Thyroid gland (tissue), 4 donors: ENCODE measurements around the gene CNTN5.

Source experiments
- POLR2A ChIP-seq, 2 donors: fragments of 450-650 bp; IDR thresholded peaks; one replicate each; pipeline ENCODE4 v1.6.1; 2017; ENCODE audit warnings: antibody characterized with exemption in 2 of 2, mild to moderate bottlenecking in 2 of 2, moderate library complexity in 1 of 2
- TF ChIP-seq, protein P1 (sequence below), 6 experiments: fragments of 200-600 bp in 3 of 6; fragments of 450-650 bp in 3 of 6; sonication (generic) in 3 of 6; IDR thresholded peaks; one replicate each; pipeline ENCODE4 v1.5.1; 2016 to 2019; ENCODE audit warnings: antibody characterized with exemption in 6 of 6, mild to moderate bottlenecking in 2 of 6, inconsistent platforms in 1 of 6, moderate library complexity in 1 of 6

- TF ChIP-seq, protein P1, sequence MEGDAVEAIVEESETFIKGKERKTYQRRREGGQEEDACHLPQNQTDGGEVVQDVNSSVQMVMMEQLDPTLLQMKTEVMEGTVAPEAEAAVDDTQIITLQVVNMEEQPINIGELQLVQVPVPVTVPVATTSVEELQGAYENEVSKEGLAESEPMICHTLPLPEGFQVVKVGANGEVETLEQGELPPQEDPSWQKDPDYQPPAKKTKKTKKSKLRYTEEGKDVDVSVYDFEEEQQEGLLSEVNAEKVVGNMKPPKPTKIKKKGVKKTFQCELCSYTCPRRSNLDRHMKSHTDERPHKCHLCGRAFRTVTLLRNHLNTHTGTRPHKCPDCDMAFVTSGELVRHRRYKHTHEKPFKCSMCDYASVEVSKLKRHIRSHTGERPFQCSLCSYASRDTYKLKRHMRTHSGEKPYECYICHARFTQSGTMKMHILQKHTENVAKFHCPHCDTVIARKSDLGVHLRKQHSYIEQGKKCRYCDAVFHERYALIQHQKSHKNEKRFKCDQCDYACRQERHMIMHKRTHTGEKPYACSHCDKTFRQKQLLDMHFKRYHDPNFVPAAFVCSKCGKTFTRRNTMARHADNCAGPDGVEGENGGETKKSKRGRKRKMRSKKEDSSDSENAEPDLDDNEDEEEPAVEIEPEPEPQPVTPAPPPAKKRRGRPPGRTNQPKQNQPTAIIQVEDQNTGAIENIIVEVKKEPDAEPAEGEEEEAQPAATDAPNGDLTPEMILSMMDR (IDR thresholded peaks at IDR 0.05) = no peak
- TF ChIP-seq POLR2A (IDR thresholded peaks at IDR 0.05) = no peak
Observed at GRCh38 chr11:99634581-99634980, 613.8 kb downstream of the CNTN5 start.
